GM12873 (cell line): ENCODE results near the gene ANGPTL8.

Experiments used
- CTCF ChIP-seq: IDR thresholded peaks from 2 replicates; pipeline ENCODE4 v1.5.1; 2012; ENCODE audit warnings: low read depth, mild to moderate bottlenecking, moderate library complexity, low read length, control low read depth; ENCODE audit not compliant: insufficient read depth; ENCODE audit errors: missing control alignments

Gene ANGPTL8, protein sequence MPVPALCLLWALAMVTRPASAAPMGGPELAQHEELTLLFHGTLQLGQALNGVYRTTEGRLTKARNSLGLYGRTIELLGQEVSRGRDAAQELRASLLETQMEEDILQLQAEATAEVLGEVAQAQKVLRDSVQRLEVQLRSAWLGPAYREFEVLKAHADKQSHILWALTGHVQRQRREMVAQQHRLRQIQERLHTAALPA

DNA sequence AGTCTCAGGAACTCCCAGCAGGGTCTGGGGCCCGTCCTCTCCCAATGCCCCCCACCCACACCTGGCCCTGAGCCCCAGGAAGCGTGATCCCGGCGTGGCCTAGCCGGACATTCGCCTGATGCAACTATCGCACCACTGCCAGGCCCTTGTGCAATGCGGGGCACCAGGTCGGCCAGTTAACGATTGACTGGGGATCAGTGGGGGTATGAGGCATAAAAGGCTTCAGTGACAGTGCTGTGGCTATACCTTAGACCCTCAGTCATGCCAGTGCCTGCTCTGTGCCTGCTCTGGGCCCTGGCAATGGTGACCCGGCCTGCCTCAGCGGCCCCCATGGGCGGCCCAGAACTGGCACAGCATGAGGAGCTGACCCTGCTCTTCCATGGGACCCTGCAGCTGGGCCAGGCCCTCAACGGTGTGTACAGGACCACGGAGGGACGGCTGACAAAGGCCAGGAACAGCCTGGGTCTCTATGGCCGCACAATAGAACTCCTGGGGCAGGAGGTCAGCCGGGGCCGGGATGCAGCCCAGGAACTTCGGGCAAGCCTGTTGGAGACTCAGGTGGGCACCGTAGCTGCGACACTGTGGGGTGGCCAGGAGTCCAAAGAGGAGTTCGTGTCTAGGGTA lies at the start of gene ANGPTL8:
ANGPTL8 (plus strand) TSS at position 243 of the 624 bp plus-strand sequence; CDS start at position 262, 19 bp downstream.
- TF ChIP-seq CTCF = no peak

DNA sequence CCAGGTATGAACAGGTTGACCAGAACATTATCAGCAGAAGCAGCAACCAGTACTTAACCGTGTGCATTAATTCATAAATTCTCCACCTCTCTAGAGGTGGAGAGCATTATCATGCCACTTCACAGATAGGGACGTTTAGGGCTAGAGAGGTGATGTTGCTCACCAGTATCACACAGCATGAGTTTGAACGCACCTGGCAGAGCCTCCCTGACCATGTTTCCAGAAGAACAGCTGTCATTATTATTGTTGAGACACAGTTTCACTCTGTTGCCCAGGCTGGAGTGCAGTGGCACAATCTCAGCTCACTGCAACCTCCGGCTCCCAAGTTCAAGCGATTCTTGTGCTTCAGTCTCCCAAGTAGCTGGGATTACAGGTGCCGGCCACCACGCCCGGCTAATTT lies 48.9 kb upstream of the ANGPTL8 start:
- TF ChIP-seq CTCF = no peak

- no peak for TF ChIP-seq CTCF
Measured at GRCh38 chr19:11191273-11191755, 48.1 kb upstream of the ANGPTL8 start.

- no peak for TF ChIP-seq CTCF
Measured at GRCh38 chr19:11191934-11192333, 47.5 kb upstream of the ANGPTL8 start.

- TF ChIP-seq CTCF = no peak
Measured at GRCh38 chr19:11192957-11193939, 46.2 kb upstream of the ANGPTL8 start.

DNA sequence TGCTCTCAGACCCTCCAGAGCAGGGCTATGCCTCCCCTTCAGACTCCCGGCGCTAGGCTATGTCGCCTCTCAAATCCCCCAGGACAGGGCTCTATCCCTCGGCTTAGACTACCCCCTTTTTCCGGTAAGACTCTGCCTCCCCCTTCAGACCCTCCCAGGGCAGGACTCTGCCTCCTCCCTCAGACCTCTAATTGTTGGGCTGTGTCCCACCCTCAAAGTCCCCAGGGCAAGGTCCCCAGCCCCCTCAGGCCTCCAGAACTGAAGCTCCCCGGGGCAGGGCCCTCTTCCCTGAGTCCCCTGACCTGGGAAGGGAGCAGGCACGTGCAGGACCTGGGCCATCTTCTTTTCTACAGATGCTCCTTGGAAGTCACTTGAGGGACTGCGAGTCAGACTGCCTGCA lies 45.2 kb upstream of the ANGPTL8 start:
- no peak for TF ChIP-seq CTCF
